ENCODE results near the gene PDE4B. TPM values are rescaled to one million over a fixed set of nuclear protein-coding genes. Genes with fewer than 3 reads are reported as not detected.
"Not testable (repeated sequence)": the region's sequence is repeated elsewhere in the genome, so short reads cannot be mapped to it uniquely, and the experiment has no call there.

PDE4B gene
- total and polyA plus RNA-seq, 10 of the 15 experiments (the other 5 are each of a cell fraction or from before 2014, with no cell fraction given): 3.0 to 13.2 (median 5.7) TPM

- TF ChIP-seq ZBTB33 (IDR thresholded peaks at IDR 0.05): no peak
- TF ChIP-seq RELA (IDR thresholded peaks at IDR 0.05; ENCODE audit: borderline replicate concordance, partially characterized antibody): no peak
- TF ChIP-seq SPI1 (IDR thresholded peaks at IDR 0.05; ENCODE audit: borderline replicate concordance, insufficient read depth, low read depth, low read length): no peak
- no peak for TF ChIP-seq FOXM1 (IDR thresholded peaks at IDR 0.05; ENCODE audit: low read depth, low read length)
- no peak for TF ChIP-seq IRF5 (IDR thresholded peaks at IDR 0.05; ENCODE audit: borderline replicate concordance)
- no peak for TF ChIP-seq NFYA (IDR thresholded peaks at IDR 0.05; ENCODE audit: borderline replicate concordance, low read depth, low read length)
- TF ChIP-seq E4F1 (IDR thresholded peaks at IDR 0.05; ENCODE audit: borderline replicate concordance, partially characterized antibody): no peak
Observed at GRCh38 chr1:66055092-66055491, 262.4 kb downstream of the PDE4B start (continued).

- H3K4me3 ChIP-seq; H3K9ac ChIP-seq (ENCODE audit: control insufficient read depth, insufficient read depth, low read length); H4K20me1 ChIP-seq (ENCODE audit: control insufficient read depth, insufficient read depth); SMC1A ChIA-PET (ENCODE audit: uncharacterized antibody, unreplicated experiment); POLR2A ChIA-PET; H3K4me2 ChIP-seq (ENCODE audit: control insufficient read depth, insufficient read depth); H3K27me3 ChIP-seq (replicated peaks in 1 of 2; ENCODE audit: control insufficient read depth in 2 of 2, insufficient read depth in 2 of 2, low read length in 1 of 2); ATAC-seq; FAIRE-seq; H2AFZ ChIP-seq (ENCODE audit: control insufficient read depth, low read depth, low read length); H3K27ac ChIP-seq (ENCODE audit: control insufficient read depth, insufficient read depth); CTCF ChIA-PET; H3K9me3 ChIP-seq (replicated peaks; ENCODE audit: control insufficient read depth, insufficient read depth, low read length); RAD21 ChIA-PET (ENCODE audit: unreplicated experiment); intact Hi-C loops (cut with micrococcal nuclease; ENCODE audit: unreplicated experiment); BruUV-seq (replicated peaks); H3K4me1 ChIP-seq (ENCODE audit: control insufficient read depth, insufficient read depth, low read length); H3K79me2 ChIP-seq (ENCODE audit: control insufficient read depth, insufficient read depth, low read length); in situ Hi-C loops (cut with MboI); DNase-seq (ENCODE audit: low read depth, low spot score); H3K36me3 ChIP-seq (ENCODE audit: control insufficient read depth in 2 of 2, insufficient read depth in 2 of 2, low read length in 1 of 2): not testable (repeated sequence)
- 2% methylated on average over 3 of the region's 3 CpGs for WGBS (ENCODE audit: insufficient coverage, insufficient replicate concordance, low lambda C conversion rate, missing lambda C conversion rate)
Observed at GRCh38 chr1:66057448-66057847, 264.8 kb downstream of the PDE4B start.

Measured in GM12878 (cell line).